Caki2 (cell line): ENCODE measurements around the gene AMZ1. TPM values are rescaled to one million over a fixed set of nuclear protein-coding genes. Genes with fewer than 3 reads are reported as not detected.
"Not testable (repeated sequence)": the region's sequence is repeated elsewhere in the genome, so short reads cannot be mapped to it uniquely, and the experiment has no call there.

Experiments
- DNase-seq: peaks from one replicate; pipeline ENCODE4 v3.0.0-alpha.2; 2015; ENCODE audit warnings: low read depth
- in situ Hi-C: cut with HindIII; loops from 2 replicates; pipeline ENCODE4 v1.10.0; 2016; ENCODE audit warnings: low sequenced_read_pairs, low pct_unique_long_range_greater_than_20kb, mixed read lengths
- total RNA-seq: library from RNA; depleted of rRNA; stranded (reverse); fragments of >200 nt; shearing (Covaris generic); gene quantifications from 2 replicates; pipeline ENCODE4 v1.2.3, GENCODE V29; 2014; ENCODE audit warnings: low replicate concordance

Gene AMZ1
- total RNA-seq, 1 experiment from 2014 or later: not detected

DNA sequence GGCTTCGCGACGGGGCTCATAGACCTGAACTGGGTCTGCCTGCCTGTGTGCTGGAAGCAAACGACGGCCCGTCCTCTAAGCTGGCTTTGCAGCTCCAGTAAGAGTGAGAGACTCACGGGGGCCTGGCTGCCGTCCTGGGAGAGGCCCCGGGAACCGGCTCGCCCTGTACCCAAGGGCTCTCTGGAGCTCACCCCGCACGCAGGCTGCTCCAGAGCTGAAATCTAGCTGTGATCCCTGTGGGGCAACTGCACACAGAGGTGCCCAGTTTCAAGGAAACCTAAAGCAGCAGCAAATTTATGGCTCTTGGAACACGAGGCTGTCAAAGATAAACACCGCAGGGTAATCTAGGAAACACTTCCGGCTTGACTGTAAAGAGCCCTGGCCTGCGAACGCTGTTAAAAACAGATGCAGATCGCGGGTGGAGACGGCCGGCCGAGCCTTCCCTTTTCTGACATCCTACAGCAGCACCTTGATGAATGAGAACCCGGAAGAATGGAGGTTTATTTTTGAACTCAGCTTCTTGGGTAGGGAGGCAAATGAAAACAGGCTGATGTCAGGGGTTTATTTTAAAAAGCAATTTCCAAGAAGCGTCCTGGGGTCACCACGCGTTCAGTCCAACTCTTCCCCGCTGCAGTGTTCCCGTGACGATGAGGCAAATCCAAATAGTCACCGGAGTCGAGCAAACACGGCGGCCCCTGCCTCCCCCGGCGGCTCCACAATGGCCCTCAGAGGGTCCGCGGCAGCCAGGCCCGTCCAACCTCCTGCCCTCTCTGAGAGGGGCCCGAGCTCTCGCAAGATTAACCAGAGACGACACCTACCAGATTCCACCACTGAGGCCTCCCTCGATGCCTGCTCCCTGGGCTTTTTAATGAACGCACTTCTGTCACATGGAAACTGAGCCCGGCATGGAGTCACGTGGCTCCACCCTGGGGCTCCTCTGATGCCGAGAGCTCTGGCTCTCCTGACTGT, 29.6 kb downstream of the AMZ1 start:
- DNase-seq: no peak
- in situ Hi-C loops: no loop called here

DNA sequence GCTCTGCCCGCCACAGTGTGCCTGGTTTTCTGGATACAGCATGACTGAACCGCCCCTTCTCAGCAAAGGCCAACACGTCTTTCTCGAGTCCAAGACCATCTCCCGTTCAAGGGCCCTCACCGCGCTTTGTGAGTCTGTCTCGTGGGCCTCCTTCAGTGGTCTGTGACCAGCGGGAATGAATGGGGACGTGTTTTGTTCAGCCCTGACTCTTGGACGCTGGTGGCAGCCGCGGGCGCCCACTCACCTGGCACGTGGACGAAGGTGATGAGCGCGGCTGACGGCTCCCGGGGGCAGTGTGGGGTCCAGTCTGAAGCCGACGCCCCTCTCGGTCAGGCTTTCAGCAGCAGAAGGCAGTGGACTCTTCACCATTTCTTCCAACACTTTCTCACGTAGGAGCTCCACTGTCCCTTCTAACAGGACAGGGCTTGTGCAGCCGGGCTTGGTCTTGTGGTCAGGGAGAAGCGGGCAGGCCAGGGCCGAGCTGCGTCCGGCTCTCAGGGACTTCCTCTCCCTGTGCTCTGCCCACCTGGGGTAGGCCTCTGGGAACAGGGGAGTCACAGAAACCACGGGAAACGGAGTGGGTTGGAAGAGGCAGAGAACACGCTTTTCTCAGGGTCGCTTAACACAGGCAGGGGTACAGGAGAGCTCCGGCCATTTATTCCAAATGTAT, 30.4 kb downstream of the AMZ1 start:
- in situ Hi-C loops: no loop called here
- no peak for DNase-seq

DNA sequence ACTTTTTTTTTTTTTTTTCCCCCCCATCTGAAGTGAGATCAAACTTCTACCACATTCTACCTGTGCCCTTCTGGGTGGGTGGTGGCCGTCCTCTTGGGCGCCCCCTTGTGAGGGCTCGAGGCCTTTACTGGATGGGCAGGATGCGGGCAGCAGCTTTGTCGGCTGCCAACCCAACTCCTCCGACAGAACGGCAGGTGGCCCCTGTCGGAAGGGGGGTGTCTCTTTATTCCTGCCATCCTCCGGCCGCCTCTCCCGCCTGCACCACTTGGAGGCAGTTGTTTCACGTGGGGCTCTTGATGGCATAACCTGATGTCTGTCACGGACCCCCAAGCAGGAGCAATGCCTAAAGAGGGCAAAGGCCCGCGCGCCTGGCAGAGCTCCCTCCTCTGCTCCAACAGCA, 31.0 kb downstream of the AMZ1 start:
- in situ Hi-C loops: no loop called here
- no peak for DNase-seq

DNA sequence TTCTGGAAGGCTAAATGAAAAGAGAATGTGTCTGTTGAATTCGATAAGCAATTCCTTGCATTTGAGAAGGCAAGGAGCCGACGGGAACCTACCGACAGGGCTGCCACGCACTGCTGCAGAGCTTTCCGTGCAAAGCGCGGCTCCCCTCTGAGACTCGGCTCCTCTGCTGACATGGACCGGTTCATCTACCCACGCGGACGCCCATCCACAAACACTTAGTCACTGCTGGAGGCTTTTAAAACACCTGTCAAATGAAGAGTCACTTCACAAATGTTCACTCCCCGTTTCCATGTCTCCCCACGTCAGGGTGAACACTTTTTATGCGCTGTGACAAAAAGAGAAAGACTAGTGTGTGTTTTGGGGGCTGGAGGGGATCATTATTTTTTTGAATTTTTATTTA, 32.0 kb downstream of the AMZ1 start:
- in situ Hi-C loops: no loop called here
- DNase-seq: no peak

DNA sequence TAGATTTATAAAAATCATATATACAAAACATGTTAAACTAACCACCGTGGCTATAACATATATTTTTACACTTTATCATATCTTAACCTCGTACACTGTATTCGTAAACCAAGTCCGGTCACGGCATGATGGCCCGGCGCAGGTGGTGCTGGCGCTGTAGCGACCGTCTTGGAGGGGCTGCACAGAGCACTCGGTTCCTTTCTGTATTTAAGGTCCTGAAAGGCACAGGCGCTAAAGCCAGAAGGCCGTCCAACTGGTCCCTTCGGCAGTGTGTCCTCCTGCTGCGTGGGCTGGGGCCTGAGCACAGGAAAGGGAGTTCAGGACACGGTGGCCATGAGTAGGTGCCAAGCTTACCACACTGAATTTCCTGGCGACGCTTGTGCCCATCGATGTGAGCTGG, 33.8 kb downstream of the AMZ1 start:
- DNase-seq: no peak
- in situ Hi-C loops: no loop called here

DNA sequence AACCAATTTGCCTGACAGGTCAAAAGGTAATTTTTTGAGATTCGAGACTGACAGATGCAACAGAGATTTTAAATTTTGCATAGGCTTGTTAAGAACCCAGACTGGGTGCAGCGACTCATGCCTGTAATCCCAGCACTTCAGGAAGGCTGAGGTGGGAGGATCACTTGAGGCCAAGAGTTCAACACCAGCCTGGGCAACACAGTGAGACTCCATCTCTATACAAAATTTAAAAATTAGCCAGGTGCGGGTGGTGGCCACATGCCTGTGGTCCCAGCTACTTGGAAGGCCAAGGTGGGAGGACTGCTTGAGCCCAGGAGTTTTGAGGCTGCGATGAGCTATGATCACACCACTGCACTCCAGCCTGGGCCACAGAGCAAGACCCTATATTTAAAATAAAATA, 34.6 kb downstream of the AMZ1 start:
- no peak for DNase-seq
- in situ Hi-C loops: no loop called here

DNA sequence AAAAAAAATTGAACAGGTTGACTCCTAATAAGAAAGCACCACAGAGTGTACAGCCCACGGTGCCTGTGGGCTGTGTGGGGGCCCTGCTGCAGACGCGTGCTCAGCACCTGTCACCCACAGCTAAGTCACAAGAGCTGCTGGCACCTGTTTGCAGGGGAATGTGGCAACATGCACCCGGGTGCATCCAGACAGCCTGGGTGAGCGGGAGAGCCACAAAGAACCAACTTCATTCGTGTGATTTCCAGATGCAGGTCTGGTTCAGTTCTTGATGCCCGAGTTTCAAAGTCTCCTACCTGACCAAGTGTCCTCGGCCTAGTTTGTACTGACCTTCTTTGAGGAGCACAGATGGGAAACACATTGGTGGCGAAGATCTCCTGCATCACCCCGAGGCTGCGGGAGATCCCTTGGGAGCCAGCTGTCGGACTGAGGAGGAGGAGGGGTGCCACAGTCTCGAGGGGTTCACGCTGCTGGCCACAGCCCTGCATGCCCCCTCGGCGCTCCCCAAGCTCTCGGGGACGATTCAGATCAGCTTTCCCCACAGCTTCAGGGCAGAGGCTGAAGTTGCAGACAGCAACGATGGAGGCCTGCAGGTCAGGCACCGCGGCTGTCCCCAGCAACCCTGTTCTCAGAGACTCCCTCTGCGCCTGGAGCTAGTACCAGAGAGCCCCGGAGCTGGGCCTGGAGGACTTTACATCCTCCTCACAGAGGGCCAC, 35.3 kb downstream of the AMZ1 start:
- in situ Hi-C loops: no loop called here
- no peak for DNase-seq

GRCh38 chr7:2724036-2724435, 36.0 kb downstream of the AMZ1 start:
- in situ Hi-C loops, DNase-seq: not testable (repeated sequence)

GRCh38 chr7:2724453-2725177, 36.6 kb downstream of the AMZ1 start:
- in situ Hi-C loops: no loop called here
- DNase-seq: no peak

- DNase-seq: no peak
- in situ Hi-C loops: no loop called here
Observed at GRCh38 chr7:2725178-2726105, 37.4 kb downstream of the AMZ1 start.

GRCh38 chr7:2726316-2727018, 38.5 kb downstream of the AMZ1 start:
- DNase-seq: no peak
- in situ Hi-C loops: no loop called here

- DNase-seq, in situ Hi-C loops: not testable (repeated sequence)
Observed at GRCh38 chr7:2727206-2727605, 39.2 kb downstream of the AMZ1 start.

- no peak for DNase-seq
- in situ Hi-C loops: no loop called here
Observed at GRCh38 chr7:2728316-2729030, 40.5 kb downstream of the AMZ1 start.

GRCh38 chr7:2729031-2729892, 41.3 kb downstream of the AMZ1 start:
- no peak for DNase-seq
- in situ Hi-C loops: no loop called here

GRCh38 chr7:2729893-2730716, 42.1 kb downstream of the AMZ1 start:
- in situ Hi-C loops: no loop called here
- DNase-seq: no peak
